ENCODE measurements around the gene SLC5A3. TPM values are rescaled to one million over a fixed set of nuclear protein-coding genes. Genes with fewer than 3 reads are reported as not detected.

The SLC5A3 gene
- 2.9 and 3.2 TPM in 2 replicates for total RNA-seq

GRCh38 chr21:34073032-34073748, at the start of gene SLC5A3, which contains the start of gene MRPS6:
TSS of gene SLC5A3 (plus strand) at chr21:34073578. CDS start at chr21:34095199, 21,621 bp downstream.
TSS of gene MRPS6 (plus strand) at chr21:34073578. CDS start at chr21:34073701, 123 bp downstream.

Other genes starting within 250 kb of the SLC5A3 start
- gene ATP5PO, start 157.8 kb upstream of the SLC5A3 start, total RNA-seq: 319 and 379 TPM in 2 replicates
- gene MRPS6, start within 50 bp of the SLC5A3 start, total RNA-seq: 11.3 and 15.2 TPM in 2 replicates